Esophagus squamous epithelium (tissue), 5 donors: Measurements from ENCODE around the gene TCP11L2. TPM values are rescaled to one million over a fixed set of nuclear protein-coding genes. Genes with fewer than 3 reads are reported as not detected.
A peak's percentile ranks its signal among the peaks of the same experiment; 100 is the strongest.

ENCODE experiments used
- DNase-seq: peaks from one replicate; lab custom pipeline; 2025; lab: John Stamatoyannopoulos, UW
- H3K27ac ChIP-seq, 4 donors: fragments of 200-600 bp; sonication (generic); one replicate each; pipeline ENCODE4 v1.5.1; 2016 to 2019; ENCODE audit warnings: mild to moderate bottlenecking in 1 of 4
- H3K27me3 ChIP-seq, 4 donors: fragments of 200-600 bp; sonication (generic); 1 replicate in 3 of 4; 2 replicates in 1 of 4; pipeline versions ENCODE4 v1.5.1 to v1.6.0; 2017 to 2021; ENCODE audit warnings: antibody characterized with exemption in 1 of 4
- H3K36me3 ChIP-seq, 3 donors: fragments of 200-600 bp; sonication (generic); one replicate each; pipeline ENCODE4 v1.5.1; 2016 to 2019
- H3K4me1 ChIP-seq, 3 donors: fragments of 200-600 bp; sonication (generic); one replicate each; pipeline ENCODE4 v1.5.1; 2017 to 2019
- H3K4me3 ChIP-seq, 4 donors: fragments of 200-600 bp; sonication (generic); 1 replicate in 3 of 4; 2 replicates in 1 of 4; pipeline ENCODE4 v1.5.1; 2016 to 2019; ENCODE audit warnings: mild to moderate bottlenecking in 2 of 4, moderate library complexity in 1 of 4
- H3K9me3 ChIP-seq, 3 donors: fragments of 200-600 bp; sonication (generic); one replicate each; pipeline ENCODE4 v1.5.1; 2016 to 2019
- POLR2A ChIP-seq, 4 donors: fragments of 450-650 bp; IDR thresholded peaks; one replicate each; pipeline ENCODE4 v1.6.1; 2017; ENCODE audit warnings: antibody characterized with exemption in 4 of 4, mild to moderate bottlenecking in 4 of 4, moderate library complexity in 3 of 4
- WGBS, 2 donors: methylation state at CpG; one replicate each; pipeline ENCODE4 v1.1.5; 2018; 5-methylcytosine and 5-hydroxymethylcytosine counted together
- intact Hi-C: fragments of 100-400 bp; cut with DNase I; formaldehyde crosslinking; loops from one replicate; pipeline ENCODE4 v1.15.0; 2022
- total RNA-seq, 4 donors: library from RNA; depleted of rRNA; stranded (reverse); fragments of >200 nt; gene quantifications; one replicate each; pipeline ENCODE4 v1.1.0, GENCODE V29; 2016
- TF ChIP-seq, protein P1 (sequence below), 6 experiments: fragments of 450-650 bp in 4 of 6; fragments of 200-600 bp in 2 of 6; sonication (generic) in 2 of 6; IDR thresholded peaks; one replicate each; pipeline ENCODE4 v1.5.1; 2016 to 2019; ENCODE audit warnings: antibody characterized with exemption in 6 of 6, mild to moderate bottlenecking in 4 of 6, moderate library complexity in 4 of 6
- donor health status: DM: yes; HTN: yes; CAD: no.

TCP11L2 gene
- total RNA-seq, 4 donors from 2014 or later: 17.3 to 52.8 (median 27.7) TPM

- DNase-seq: no peak
- intact Hi-C loops: no loop called here
- no peaks in the 10 kb centered on the region for H3K9me3 ChIP-seq
- H3K4me1 ChIP-seq: peaks cover 0 to 43% (median 15%) of the 10 kb centered on the region in 3 donors
- no peak overlapping the region for H3K4me3 ChIP-seq
- peak overlapping the region; percentile 1 to 99 (median 70) for H3K27ac ChIP-seq
- no peaks in the 10 kb centered on the region for H3K27me3 ChIP-seq
- H3K36me3 ChIP-seq: no peaks in the 10 kb centered on the region
- WGBS, 2 donors: 45 to 66% methylated on average over 6 to 8 of the region's 8 CpGs
- TF ChIP-seq POLR2A (IDR thresholded peaks at IDR 0.05): no peak
- TF ChIP-seq, protein P1, sequence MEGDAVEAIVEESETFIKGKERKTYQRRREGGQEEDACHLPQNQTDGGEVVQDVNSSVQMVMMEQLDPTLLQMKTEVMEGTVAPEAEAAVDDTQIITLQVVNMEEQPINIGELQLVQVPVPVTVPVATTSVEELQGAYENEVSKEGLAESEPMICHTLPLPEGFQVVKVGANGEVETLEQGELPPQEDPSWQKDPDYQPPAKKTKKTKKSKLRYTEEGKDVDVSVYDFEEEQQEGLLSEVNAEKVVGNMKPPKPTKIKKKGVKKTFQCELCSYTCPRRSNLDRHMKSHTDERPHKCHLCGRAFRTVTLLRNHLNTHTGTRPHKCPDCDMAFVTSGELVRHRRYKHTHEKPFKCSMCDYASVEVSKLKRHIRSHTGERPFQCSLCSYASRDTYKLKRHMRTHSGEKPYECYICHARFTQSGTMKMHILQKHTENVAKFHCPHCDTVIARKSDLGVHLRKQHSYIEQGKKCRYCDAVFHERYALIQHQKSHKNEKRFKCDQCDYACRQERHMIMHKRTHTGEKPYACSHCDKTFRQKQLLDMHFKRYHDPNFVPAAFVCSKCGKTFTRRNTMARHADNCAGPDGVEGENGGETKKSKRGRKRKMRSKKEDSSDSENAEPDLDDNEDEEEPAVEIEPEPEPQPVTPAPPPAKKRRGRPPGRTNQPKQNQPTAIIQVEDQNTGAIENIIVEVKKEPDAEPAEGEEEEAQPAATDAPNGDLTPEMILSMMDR (IDR thresholded peaks at IDR 0.05): no peak
Observed at GRCh38 chr12:106296179-106296877, 6.2 kb upstream of the TCP11L2 start.

GRCh38 chr12:106297075-106297474, 5.5 kb upstream of the TCP11L2 start:
- Histone ChIP-seq H3K36me3 (no peaks in the 10 kb centered on the region), H3K9me3 (no peaks in the 10 kb centered on the region), H3K27ac (peak overlapping the region in 2 of 4 donors; percentile 98 to 99), H3K4me1 (peaks cover 0 to 47% (median 21%) of the 10 kb centered on the region in 3 donors), H3K27me3 (no peaks in the 10 kb centered on the region), H3K4me3 (no peak overlapping the region)
- DNase-seq: no peak
- TF ChIP-seq, protein P1 (IDR thresholded peaks at IDR 0.05): no peak
- TF ChIP-seq POLR2A (IDR thresholded peaks at IDR 0.05): no peak
- intact Hi-C loops: no loop called here
- 76 to 81% methylated on average over 3 of the region's 3 CpGs for WGBS, 2 donors

GRCh38 chr12:106297681-106298080, 4.9 kb upstream of the TCP11L2 start:
- Histone ChIP-seq H3K27ac (peak overlapping the region in 2 of 4 donors; percentile 98 to 99), H3K27me3 (no peaks in the 10 kb centered on the region), H3K4me1 (peaks cover 0 to 48% (median 21%) of the 10 kb centered on the region in 3 donors)

GRCh38 chr12:106299202-106299774, 3.2 kb upstream of the TCP11L2 start:
- H3K36me3 ChIP-seq: no peaks in the 10 kb centered on the region
- WGBS, 2 donors: 22 to 31% methylated on average over 4 of the region's 4 CpGs

More at GRCh38 chr12:106297681-106298080, 4.9 kb upstream of the TCP11L2 start:
- Histone ChIP-seq H3K4me3 (peak overlapping the region in 1 of 4 donors; percentile 6), H3K36me3 (no peaks in the 10 kb centered on the region), H3K9me3 (no peaks in the 10 kb centered on the region)
- DNase-seq: no peak
- TF ChIP-seq, protein P1 (IDR thresholded peaks at IDR 0.05): no peak
- TF ChIP-seq POLR2A (IDR thresholded peaks at IDR 0.05): no peak
- intact Hi-C loops: no loop called here

More at GRCh38 chr12:106299202-106299774, 3.2 kb upstream of the TCP11L2 start:
- intact Hi-C loops: no loop called here
- Histone ChIP-seq H3K9me3 (no peaks in the 10 kb centered on the region), H3K4me1 (peaks cover 0 to 59% (median 26%) of the 10 kb centered on the region in 3 donors), H3K27ac (peak overlapping the region in 3 of 4 donors; percentile 96 to 99 (median 98)), H3K4me3 (peak overlapping the region in 1 of 4 donors; percentile 6), H3K27me3 (no peaks in the 10 kb centered on the region)
- TF ChIP-seq POLR2A (IDR thresholded peaks at IDR 0.05): no peak
- TF ChIP-seq, protein P1 (IDR thresholded peaks at IDR 0.05): no peak
- DNase-seq: no peak
